EL (cell line): ENCODE data around the gene CAV2.

Source experiments
- DNase-seq: peaks from one replicate; pipeline ENCODE4 v3.0.0-alpha.2; 2016

CAV2 gene

DNA sequence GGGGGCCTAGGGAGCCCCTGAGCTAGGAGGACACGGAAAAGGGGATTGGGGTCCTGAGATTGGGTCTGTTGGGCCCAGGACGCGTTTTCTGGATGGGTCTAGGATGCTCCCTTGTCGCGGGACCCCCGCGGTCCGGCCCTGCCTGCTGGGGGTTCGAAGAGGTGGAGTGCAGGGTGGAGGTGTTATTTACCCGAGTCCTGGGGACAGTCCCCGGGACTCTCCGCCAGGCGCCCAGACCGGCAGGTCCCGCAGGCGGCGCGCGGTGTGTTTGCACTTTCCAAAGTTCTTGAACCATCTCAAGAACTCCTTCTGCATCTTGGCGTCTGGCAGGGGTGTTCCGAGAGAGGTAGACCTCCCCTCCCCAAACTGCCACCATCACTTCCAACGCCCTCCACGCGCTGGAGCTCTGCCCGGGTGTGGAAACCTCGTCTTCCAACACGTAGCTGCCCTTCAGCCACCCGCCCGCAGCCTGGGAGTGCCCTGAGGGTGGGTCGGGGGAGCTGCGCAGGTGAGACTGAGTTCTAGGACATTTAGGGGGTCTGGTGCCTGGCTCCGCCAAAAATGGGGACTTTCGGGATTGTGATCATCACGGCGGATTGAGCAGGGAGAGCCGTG is 25.9 kb downstream of the CAV2 start:
- peak; percentile 31 for DNase-seq

DNA sequence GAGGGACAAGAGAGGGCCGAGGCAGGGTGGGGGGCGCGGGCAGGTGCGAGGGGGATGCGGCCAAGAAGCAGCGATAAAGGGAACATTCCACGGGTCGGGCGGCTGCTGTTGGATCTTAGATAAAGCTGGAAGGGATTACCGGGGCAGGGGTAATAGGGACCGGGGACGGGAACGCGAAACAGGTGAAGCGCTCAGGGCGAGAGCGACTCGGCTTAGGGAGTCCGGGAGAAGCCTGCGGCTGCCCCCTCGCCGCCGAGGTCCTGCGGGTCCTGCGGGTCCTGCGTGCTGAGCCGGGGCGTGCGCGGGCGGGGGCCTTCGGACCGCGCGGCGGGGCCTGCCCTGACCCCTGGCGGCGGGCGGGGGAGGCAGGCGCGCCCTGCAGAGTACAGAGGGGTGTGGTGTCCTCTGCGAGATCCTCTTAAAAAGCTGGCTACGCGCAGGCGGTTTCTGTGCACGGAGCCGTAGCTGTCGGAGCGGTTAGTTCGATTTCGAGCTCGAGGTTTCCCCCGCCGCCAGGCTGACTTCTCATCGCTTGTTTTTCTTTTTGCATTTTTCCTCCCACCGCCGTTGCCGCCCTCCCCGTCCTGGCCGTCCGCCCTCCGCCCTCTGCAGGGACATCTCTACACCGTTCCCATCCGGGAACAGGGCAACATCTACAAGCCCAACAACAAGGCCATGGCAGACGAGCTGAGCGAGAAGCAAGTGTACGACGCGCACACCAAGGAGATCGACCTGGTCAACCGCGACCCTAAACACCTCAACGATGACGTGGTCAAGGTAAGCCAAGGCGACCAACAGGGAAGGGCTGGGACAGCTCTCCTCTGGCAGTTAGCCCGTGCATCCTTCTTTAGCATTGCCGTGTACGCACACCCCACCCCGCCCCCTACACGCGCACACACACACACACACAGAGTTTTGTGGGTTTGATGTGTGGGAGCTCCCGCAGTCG is 26.6 kb downstream of the CAV2 start:
- peak; percentile 88 for DNase-seq

DNA sequence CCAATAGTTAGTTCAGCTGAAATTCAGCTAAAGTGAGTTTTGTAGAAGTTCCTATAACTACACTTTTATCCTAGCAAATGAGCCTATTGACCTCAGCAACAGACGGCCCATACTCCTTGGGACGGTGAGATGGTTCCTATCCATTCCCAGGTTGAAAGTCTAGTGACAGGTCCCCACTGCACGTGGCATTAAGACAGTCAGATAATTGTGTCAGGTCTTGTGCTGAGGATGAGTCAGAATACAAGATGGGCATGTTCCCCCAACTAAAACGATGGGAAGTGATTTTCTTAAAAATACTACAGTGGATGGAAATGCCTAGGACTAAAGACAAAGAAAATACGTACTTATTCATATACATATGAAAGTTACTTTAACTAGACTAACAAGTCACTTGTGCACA is 27.4 kb downstream of the CAV2 start:
- DNase-seq, result peak; percentile 32

DNA sequence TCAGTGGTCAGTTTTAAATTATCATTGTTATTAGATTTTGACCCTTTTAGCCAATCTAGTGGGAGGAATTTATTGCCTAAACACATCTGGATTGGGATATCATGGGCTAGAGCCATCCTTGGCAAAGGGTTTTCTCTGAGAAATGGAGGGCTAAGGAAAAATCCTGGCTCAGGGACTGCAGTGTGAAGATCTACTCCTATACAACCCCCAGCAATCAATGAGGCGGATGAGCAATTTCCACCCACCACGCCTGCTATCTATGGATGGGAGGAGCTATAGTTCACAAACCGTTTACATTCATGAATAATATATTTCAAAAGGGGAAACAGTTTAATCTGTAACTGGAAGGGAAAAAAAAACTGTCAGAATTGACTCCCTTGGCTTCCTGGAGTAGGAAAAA is 28.0 kb downstream of the CAV2 start:
- DNase-seq, result peak; percentile 66

DNA sequence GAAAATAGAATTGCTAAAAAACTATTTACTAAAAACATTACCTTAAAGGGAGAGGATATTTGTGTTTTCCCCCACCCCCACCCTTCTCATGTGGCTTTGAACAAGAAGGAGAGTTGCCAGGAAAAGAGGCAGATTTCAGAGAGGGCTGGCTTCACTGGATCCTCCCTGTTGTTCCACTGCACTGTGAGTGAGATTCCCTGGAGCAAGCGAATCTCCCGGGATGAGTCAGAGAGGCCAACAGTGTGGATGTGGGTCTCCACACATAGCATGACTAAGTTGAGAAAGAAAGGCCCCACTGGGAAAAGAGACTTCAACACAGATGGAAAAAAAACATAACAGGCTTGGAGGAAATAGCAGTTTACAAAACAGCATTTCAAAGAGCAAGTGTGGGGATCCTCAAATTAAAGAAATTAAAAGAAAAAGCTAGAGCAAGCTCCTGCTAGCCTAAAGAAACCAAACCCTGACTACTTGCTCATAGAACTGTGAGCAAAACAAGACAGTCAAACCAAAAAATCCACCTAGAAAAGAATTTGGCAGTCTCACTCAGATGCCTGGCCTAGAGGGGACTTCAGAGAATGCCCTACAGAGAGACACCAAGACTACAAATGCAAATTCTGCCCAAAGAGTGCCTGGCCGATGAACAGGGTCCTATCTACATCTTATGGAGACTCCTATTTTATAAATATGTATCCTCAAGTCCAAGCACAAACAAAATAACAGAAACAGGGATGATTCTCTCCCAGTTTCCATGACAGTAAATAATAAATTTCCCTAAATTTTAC is 28.7 kb downstream of the CAV2 start:
- DNase-seq, result peak; percentile 96

DNA sequence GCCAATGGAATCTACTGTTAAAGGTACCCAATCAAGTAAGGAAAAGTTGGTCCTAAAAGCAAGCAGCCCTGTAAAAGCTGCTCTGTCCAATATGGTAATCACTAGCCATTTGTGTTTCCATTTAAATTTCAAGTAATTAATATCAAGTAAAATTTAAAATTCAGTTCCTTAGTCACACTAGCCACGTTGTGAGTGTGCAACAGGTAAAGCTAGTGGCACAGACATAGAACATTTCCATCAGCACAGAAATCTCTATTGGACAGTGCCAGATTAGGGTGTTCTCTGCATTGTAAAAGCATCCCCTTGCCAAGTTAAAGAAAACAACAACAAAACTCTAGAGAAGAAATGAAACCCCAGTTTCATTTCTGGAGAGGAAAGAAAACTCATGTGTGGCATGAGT is 29.7 kb downstream of the CAV2 start:
- DNase-seq, result no peak

DNA sequence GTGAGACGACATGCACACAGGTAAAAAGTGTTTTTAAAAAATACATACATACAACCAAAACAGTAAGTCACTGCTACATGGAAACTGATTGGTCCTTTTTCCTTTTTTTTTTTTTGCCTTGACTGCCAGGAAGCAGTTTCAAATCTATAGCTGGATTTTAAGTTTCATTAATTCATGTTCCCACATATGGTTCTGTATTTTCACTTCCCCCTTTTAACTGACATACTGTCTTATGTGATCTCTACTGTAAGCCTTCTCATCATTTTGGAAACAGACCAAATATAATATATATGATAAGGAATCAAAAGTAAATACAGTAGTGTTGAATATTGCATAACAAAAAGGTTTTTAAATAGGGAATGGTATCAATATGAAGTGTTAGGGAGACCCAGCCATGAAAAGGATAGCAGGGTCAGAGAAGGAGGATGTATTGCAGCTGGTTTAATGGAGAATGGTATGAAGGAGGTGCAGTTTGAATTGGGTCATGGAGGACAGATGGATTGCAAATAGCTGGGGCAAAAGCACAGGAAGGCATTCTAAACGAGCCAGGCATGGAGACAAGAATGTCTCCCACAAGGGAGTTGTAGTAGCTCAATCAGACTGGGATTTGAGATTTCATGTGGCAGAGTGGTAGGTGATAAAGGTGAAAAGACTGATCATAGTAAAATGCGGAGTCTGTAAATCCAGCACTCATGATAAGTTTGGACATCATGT is 30.7 kb downstream of the CAV2 start:
- peak; percentile 29 for DNase-seq

DNA sequence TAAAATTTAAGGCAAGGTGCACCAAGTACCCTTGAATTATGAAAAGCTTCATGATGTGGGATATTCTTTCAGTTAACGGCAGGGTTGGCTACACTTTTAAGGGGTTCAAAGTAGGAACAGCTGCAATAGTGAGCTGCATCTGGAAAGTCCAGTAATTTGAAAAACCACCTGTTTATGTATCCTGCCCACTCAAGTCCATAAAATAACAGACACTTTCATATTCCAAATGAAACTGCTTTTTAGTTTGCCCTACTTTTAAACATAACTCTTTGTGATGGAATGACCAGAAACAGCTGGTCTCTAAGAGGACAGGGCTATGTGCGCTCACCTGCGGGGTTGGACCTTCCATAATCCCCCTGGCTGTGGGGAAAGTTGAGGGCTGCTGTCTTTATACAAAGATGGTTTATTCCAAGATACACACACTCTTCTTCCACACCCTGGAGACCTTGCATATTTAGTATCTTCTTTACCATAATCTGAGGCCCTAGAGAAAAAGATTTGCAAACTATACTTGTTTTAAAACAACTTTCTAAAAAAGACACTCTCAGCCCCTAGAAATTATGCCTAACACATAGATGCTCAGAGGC is 32.7 kb downstream of the CAV2 start:
- DNase-seq, result no peak

DNA sequence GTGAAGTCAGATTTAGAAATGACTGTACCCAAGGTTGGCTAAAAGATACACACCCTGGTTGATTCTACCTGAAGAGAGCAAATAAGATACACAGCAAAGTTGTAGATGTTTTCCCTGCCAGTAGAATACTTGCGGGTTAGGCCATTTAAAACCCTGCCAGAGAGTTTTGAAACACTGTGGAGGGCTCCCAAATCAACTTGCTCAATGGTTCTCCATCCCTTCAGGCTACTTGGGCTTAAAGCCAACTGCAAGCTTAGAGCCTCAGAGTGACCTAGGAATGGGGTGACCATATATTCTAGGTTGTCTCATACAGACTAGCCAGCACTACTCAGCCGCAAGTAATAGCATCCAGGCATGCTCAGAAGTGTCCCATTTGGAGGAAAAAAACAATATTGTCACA is 35.3 kb downstream of the CAV2 start:
- peak; percentile 55 for DNase-seq

DNA sequence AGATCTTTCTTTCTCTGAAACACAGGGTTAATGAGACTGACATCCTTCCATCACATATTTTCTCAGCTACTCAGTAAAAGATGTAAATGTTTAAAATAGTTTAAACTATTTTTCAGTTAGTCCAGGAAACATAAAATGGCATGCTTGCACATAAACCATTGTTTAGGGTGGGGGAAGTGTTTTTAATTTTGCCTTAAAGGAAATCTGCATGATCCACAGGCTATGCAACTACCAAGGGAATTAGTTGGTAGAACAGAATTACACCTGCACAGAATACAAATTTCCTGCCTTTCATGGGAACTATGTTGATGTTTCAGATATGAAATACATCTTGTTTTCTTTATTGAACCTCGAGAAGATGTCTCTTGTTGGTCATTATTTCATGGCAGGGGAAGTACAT is 35.9 kb downstream of the CAV2 start:
- no peak for DNase-seq

DNA sequence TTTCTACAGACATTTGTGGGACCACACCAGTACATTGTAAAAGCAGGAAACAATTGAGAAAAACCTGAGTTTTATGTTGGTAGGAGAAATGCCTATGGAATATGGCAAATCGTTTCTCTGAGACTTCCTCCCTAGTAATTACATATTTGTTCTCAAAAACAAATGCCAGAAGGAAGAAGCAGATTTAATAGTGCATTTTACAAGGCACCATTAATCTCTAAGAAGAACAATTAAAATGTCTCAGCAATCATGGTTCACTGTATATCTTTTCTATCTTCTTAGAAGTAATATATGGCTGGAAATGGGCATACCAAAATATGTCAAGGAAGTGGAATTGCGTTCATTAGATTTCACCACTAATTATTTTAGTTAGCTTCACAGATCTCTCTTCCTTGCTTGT is 38.6 kb downstream of the CAV2 start:
- no peak for DNase-seq

DNA sequence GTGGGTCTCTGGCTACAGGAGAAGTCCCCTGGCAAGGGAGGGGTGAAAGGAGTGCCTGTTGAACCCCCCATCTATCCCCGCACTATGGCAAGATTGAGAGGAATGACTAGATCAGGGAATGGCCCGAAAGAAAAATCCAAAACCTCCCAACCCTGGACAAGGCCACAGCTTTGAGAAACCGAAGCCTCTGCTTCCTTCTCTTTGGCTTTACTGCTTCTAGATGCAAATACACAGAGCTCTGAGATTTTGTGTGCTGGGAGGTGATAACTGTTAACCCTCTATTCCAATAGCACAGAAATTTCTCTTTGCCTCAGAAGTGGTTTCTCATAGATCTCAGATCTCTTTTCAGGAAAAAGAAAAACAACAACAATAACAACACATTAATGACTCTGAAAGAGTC is 40.3 kb downstream of the CAV2 start:
- DNase-seq, result no peak

DNA sequence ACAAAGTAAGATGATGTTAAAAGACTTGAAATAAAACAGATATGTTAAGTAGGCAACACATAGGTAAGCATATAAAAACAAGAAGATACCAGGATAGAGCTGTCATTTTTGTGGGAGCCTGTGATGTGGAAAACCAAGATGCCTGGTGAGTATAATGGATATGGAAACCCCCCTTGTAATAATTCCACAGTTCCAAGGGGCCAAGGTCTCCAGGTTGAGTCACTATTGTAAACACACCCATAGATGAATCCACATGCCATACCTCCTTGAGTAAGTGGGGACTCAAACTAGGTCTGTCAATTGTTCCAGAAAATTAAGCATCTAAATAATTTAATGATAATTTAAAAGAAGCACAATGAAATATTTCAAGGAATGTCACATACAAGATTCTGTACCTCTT is 41.2 kb downstream of the CAV2 start:
- peak; percentile 58 for DNase-seq

DNA sequence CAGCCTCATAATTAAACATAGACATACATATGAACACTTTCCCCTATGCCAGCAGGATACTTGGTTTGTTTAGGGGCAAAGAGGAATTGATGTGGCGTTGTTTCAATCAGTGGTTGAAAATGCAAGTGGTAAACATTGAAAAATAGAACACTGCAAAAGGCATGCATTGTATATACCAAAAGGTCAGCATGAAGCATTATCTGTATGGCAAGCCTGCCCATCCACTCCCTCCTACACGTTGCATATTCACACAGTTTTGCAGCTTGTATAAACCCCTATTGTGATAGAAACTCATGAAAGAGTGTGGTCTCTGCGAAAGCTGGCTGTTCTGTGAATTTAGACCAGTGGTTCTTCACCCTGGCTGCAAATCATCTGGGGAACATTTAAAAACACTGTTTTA is 42.4 kb downstream of the CAV2 start:
- no peak for DNase-seq

DNA sequence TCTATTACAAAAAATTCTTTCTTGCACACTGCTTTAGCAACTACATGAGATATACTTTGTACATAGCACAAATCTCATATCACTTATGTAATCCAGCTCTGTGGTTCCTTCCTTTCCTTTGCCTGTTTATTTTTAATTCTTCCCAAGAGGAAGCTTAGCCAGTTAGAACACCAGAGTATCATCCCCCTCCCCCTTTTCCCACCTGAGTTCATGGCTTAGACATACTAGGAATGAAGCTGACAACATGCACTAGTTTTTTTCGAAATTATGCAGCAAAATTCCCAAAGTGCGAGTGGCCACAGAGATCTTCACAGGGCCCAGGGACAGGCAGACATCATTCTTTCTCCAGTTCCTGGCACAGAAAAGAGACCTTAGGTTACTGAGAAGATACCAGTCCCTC is 43.1 kb downstream of the CAV2 start:
- DNase-seq, result peak; percentile 79

DNA sequence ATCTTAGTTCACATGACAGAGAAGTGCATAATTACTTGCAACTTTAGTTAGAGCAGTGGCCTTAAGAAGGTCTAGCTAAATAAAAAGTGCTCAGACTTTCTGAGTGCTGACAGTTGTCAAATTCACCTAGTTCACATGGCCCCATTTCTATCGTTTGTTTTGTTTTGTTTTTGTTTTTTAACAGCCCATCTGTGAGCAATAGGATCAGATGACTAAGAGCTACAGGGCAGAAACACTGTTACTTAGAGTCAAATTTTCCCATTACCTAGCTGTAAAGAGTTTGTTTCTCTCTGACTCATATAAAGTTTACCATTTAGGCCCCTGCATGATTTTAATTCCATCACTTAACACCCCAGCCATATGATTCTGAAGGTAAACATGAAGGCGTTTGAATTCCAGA is 44.1 kb downstream of the CAV2 start:
- DNase-seq, result peak; percentile 58

DNA sequence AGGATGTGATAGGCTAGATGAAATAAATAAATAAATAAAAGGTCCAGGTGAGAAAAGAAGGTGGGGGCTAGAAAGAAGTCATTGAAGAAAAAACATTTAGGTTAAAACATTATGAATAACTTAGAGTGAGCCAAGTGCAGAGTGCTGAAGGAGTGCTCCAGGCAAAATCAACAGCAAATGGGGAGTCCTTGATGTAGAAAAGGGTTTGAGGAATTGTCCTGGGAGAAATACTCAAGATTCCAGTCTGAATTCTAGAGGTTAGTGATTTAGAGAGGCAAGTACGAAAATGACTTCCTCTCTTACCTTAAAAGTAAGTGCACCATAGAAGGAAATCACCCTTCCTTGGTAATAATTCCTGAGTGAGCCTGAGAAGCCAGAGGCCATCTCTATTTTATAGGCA is 44.9 kb downstream of the CAV2 start:
- no peak for DNase-seq

DNA sequence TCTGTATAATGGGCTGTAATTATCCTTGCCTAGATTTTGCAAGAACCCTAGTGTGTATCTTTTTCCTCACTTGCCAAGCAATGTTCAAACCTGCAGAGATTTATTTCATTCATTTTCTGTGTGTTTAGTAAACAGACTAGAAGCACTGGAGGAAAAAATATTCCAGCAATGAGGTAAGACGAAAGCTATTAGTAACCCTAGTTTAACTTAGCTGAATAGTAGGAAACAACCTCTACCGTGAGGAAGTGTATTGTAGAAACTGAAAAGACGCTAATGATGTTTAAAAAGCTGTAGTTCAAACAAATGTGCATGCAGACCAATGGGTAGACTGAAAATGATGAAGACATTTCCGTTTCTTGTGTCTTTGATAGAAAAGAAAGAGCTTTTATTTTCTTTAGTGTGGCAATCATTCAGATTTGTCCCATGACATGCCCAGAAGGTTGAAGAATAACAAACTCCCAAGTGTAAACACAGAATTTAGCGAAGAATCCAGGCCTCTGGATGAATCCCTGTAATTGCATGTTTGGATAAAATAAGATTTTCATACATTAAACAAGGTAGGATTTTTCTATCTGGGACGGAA is 46.0 kb downstream of the CAV2 start:
- peak; percentile 36 for DNase-seq

DNA sequence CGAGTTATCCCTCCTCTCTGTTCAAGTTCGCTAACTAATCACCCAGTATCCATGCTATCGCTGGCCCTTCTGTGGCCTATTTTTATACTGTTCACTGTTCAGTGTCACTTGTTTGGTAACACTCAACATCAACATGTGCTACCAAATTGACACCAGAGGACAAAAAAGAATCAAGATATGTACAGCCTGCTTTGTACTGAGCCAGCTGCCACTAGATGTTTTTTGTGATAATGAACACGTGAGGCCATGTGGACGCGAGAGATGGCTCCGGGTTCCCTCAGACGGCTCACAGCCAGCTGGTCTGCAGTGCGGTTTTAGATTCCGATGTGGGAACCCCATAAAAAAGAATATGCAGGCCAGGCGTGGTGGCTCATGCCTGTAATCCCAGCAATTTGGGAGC is 46.5 kb downstream of the CAV2 start:
- DNase-seq, result peak; percentile 67

DNA sequence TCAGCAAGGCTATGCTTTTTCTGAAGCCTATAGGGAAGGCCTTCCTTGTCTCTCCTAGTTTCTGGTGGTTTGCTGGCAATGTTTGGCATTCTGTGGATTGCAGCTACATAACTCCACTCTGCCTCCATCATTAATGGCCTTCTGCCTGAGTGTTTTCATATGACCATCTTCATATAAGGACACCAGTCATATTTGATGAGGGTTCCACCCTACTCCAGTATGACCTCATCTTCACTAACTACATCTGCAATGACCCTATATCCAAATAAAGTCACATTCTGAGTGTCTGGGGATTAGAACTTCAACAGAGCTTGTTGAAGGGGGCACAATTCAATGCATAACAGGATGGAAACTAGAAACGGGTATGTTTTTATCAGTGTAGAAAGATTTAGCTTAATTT is 47.4 kb downstream of the CAV2 start:
- DNase-seq, result peak; percentile 57

DNA sequence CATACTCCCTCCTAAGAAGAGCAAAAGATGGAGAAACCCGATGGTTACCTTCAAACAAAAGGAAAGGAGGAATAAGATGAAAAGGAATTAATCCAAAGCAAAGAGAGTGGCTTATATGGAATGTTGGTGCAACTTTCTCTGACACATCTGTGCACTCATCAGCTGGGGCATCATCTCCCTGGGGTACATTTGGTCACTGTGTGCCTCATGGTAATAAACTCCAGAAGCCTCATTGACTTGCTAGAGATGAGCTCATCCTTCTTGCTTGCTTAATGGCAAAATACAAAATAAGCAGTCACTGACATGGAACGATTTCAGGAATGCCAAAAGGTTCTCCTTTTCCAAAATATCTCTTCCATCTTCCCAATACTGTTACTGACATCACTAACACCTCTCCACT is 47.8 kb downstream of the CAV2 start:
- peak; percentile 90 for DNase-seq

DNA sequence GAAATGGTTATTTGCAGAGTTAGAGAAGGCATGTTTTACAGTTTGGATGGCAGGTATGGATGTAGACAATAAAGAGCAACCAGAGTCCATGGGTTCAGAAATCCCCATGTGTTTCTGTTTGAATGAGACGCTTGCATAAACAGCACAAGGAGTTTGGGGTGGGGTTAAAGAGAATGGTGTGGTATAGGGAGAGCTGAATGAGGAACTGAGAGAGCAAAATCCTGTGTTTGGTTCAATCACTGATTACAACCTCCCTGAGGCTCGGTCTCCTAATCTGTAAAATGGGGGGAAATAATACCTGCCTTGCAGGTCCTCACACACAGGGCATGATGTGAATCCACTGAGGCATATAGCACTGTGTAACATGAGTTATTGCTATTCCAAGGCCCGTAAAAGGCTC is 49.0 kb downstream of the CAV2 start:
- no peak for DNase-seq
